ENCODE data around the gene NCAM2.

NCAM2 gene

GRCh38 chr21:21018821-21019220, 20.6 kb downstream of the NCAM2 start:
- Histone ChIP-seq H3K9ac (no peak overlapping the region), H3K27ac (no peak overlapping the region), H3K4me1 (no peaks in the 10 kb centered on the region), H3K4me3 (ENCODE audit: low read depth, low read length) (no peak overlapping the region), H2AFZ (no peak overlapping the region), H3K9me3 (ENCODE audit: control insufficient read depth, low read length) (no peaks in the 10 kb centered on the region), H3K27me3 (ENCODE audit: control insufficient read depth, insufficient read depth, low read length) (no peaks in the 10 kb centered on the region), H3K79me2 (no peaks in the 10 kb centered on the region), H3K36me3 (ENCODE audit: control insufficient read depth, insufficient read depth, low read length) (no peaks in the 10 kb centered on the region), H3K4me2 (ENCODE audit: low read length) (no peak overlapping the region)
- no peak for TF ChIP-seq CTCF (IDR thresholded peaks at IDR 0.05)

- Histone ChIP-seq H3K36me3 (ENCODE audit: control insufficient read depth, insufficient read depth, low read length) (no peaks in the 10 kb centered on the region), H3K9me3 (ENCODE audit: control insufficient read depth, low read length) (no peaks in the 10 kb centered on the region), H3K27ac (no peak overlapping the region), H3K9ac (no peak overlapping the region), H3K27me3 (ENCODE audit: control insufficient read depth, insufficient read depth, low read length) (no peaks in the 10 kb centered on the region), H2AFZ (no peak overlapping the region), H3K4me2 (ENCODE audit: low read length) (no peak overlapping the region), H3K4me3 (ENCODE audit: low read depth, low read length) (no peak overlapping the region), H3K79me2 (no peaks in the 10 kb centered on the region), H3K4me1 (no peaks in the 10 kb centered on the region)
- TF ChIP-seq CTCF (IDR thresholded peaks at IDR 0.05): no peak
Measured at GRCh38 chr21:21019681-21020080, 21.5 kb downstream of the NCAM2 start.

- H3K79me2 ChIP-seq: no peaks in the 10 kb centered on the region
- no peak for TF ChIP-seq CTCF (IDR thresholded peaks at IDR 0.05)
- no peaks in the 10 kb centered on the region for H3K36me3 ChIP-seq (ENCODE audit: control insufficient read depth, insufficient read depth, low read length)
- no peaks in the 10 kb centered on the region for H3K4me1 ChIP-seq
- no peak overlapping the region for H3K9ac ChIP-seq
- no peak overlapping the region for H3K4me2 ChIP-seq (ENCODE audit: low read length)
- no peak overlapping the region for H3K4me3 ChIP-seq (ENCODE audit: low read depth, low read length)
- H3K27ac ChIP-seq: no peak overlapping the region
- H2AFZ ChIP-seq: no peak overlapping the region
- no peaks in the 10 kb centered on the region for H3K27me3 ChIP-seq (ENCODE audit: control insufficient read depth, insufficient read depth, low read length)
- no peaks in the 10 kb centered on the region for H3K9me3 ChIP-seq (ENCODE audit: control insufficient read depth, low read length)
Measured at GRCh38 chr21:21025742-21026141, 27.5 kb downstream of the NCAM2 start.

- no peak overlapping the region for H3K4me2 ChIP-seq (ENCODE audit: low read length)
- H2AFZ ChIP-seq: no peak overlapping the region
- H3K27me3 ChIP-seq (ENCODE audit: control insufficient read depth, insufficient read depth, low read length): no peaks in the 10 kb centered on the region
- no peaks in the 10 kb centered on the region for H3K4me1 ChIP-seq
- H3K9ac ChIP-seq: no peak overlapping the region
- H3K36me3 ChIP-seq (ENCODE audit: control insufficient read depth, insufficient read depth, low read length): no peaks in the 10 kb centered on the region
- H3K79me2 ChIP-seq: no peaks in the 10 kb centered on the region
- no peak overlapping the region for H3K27ac ChIP-seq
- no peaks in the 10 kb centered on the region for H3K9me3 ChIP-seq (ENCODE audit: control insufficient read depth, low read length)
- no peak overlapping the region for H3K4me3 ChIP-seq (ENCODE audit: low read depth, low read length)
- no peak for TF ChIP-seq CTCF (IDR thresholded peaks at IDR 0.05)
Measured at GRCh38 chr21:21028275-21028820, 30.1 kb downstream of the NCAM2 start.

GRCh38 chr21:21029164-21029563, 31.0 kb downstream of the NCAM2 start:
- Histone ChIP-seq H3K9me3 (ENCODE audit: control insufficient read depth, low read length) (no peaks in the 10 kb centered on the region), H3K36me3 (ENCODE audit: control insufficient read depth, insufficient read depth, low read length) (no peaks in the 10 kb centered on the region), H2AFZ (no peak overlapping the region), H3K4me3 (ENCODE audit: low read depth, low read length) (no peak overlapping the region), H3K9ac (no peak overlapping the region), H3K27me3 (ENCODE audit: control insufficient read depth, insufficient read depth, low read length) (no peaks in the 10 kb centered on the region), H3K79me2 (no peaks in the 10 kb centered on the region), H3K4me1 (no peaks in the 10 kb centered on the region), H3K27ac (no peak overlapping the region), H3K4me2 (ENCODE audit: low read length) (no peak overlapping the region)
- TF ChIP-seq CTCF (IDR thresholded peaks at IDR 0.05): no peak

Measured in parathyroid adenoma (tissue), 2 donors.